Measurements from ENCODE around the gene SERINC5.
"Not testable (repeated sequence)": the region's sequence is repeated elsewhere in the genome, so short reads cannot be mapped to it uniquely, and the experiment has no call there.

Gene SERINC5

DNA sequence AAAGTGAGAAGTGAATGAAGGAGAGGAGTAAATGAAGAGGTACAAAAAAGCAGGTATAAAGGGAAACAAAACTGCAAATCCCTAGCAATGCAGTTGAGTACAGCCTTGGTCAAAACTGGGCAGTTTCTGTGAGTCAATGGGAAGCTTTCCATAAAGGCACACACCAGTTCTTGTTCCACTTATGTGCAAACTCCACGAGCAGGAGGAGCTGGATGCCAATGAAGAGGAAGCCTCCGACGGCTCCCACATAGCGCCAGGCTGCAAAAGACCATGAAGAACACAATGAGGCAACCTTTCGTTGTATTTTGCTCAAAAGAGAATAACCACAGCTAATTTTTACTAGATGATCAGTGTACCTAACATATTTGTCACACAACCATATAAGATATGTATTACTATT, 81.1 kb downstream of the SERINC5 start:
- DNase-seq (ENCODE audit: low read depth in 1 of 2, low spot score in 1 of 2): no peak

GRCh38 chr5:80172067-80172695, 83.7 kb downstream of the SERINC5 start:
- no peak for DNase-seq (ENCODE audit: low read depth in 1 of 2, low spot score in 1 of 2)

DNA sequence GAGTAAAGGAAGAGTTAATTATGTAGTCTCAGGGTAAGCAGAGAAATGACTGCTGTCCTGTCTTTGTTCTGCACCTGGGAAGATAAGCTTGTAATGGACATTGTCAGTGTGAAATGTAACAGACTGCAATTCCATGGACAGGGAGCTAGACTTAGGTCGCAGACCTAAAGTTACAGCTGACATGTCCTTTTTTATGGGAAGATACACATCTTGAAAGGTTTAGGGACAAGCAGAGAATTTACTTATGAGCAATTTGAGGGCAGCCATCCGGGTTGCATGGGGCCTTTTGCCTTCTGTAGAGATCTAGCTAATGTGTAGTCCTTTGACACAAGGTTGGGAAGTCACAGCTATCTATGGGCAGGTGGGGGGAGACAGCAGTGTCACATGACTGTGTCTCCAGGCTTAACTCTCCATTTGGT, 85.7 kb downstream of the SERINC5 start:
- no peak for DNase-seq (ENCODE audit: low read depth in 1 of 2, low spot score in 1 of 2)

DNA sequence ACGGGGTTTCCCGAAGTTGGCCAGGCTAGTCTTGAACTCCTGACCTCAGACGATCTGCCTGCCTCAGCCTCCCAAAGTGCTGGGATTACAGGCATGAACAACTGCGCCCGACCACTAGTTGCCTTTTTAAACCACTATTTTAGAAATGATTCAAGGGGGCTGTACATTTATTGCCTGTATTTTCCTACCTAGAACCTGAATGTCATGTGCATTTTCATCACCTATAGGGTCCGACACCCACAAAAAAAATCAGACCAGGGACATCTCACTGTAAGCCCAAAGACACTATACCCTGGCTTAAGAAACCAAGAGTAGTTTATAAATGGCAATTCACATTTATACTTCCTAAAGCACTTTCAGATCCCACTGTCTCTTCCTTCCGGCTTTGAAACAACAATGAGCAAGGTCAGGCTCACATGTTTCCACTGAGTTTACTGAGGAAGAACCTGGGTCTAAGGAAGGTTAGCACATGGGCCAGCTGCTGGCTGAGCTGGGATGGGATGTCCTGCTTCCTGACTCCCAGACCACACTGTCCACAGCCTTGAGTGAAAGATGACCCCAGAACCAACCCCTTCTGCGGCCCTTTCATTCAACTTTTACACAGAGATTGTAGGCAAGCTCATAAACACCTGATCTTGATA, 87.3 kb downstream of the SERINC5 start:
- no peak for DNase-seq (ENCODE audit: low read depth in 1 of 2, low spot score in 1 of 2)

DNA sequence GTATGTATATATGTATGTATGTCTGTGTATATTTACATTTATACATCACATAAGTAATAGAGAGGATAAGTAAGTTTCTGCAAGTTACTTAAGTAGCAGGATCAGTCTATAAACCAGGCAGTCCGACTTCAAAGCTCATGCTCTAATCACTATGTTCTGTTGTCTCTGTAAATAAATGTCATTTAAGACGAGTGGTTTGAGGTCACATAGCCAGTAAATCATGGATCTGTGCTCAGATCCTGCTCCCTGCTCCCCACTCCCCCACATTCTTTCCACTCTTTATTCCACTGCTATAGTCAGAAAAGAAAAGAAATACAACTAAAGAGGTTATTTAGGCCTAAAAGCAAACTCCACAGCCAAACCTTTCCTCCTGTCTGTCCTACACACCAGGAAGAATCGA, 90.4 kb downstream of the SERINC5 start:
- no peak for DNase-seq (ENCODE audit: low read depth in 1 of 2, low spot score in 1 of 2)

- no peak for DNase-seq (ENCODE audit: low read depth in 1 of 2, low spot score in 1 of 2)
Measured at GRCh38 chr5:80161165-80161564, 94.7 kb downstream of the SERINC5 start.

- DNase-seq (ENCODE audit: low read depth in 1 of 2, low spot score in 1 of 2): no peak
Measured at GRCh38 chr5:80160242-80160641, 95.6 kb downstream of the SERINC5 start.

GRCh38 chr5:80159133-80159815, 96.6 kb downstream of the SERINC5 start:
- DNase-seq (ENCODE audit: low read depth in 1 of 2, low spot score in 1 of 2): no peak

GRCh38 chr5:80156156-80156555, 99.7 kb downstream of the SERINC5 start:
- no peak for DNase-seq (ENCODE audit: low read depth in 1 of 2, low spot score in 1 of 2)

- no peak for DNase-seq (ENCODE audit: low read depth in 1 of 2, low spot score in 1 of 2)
Measured at GRCh38 chr5:80154749-80155148, 101.1 kb downstream of the SERINC5 start.

- DNase-seq (ENCODE audit: low read depth in 1 of 2, low spot score in 1 of 2): not testable (repeated sequence)
Measured at GRCh38 chr5:80154289-80154688, 101.6 kb downstream of the SERINC5 start.

DNA sequence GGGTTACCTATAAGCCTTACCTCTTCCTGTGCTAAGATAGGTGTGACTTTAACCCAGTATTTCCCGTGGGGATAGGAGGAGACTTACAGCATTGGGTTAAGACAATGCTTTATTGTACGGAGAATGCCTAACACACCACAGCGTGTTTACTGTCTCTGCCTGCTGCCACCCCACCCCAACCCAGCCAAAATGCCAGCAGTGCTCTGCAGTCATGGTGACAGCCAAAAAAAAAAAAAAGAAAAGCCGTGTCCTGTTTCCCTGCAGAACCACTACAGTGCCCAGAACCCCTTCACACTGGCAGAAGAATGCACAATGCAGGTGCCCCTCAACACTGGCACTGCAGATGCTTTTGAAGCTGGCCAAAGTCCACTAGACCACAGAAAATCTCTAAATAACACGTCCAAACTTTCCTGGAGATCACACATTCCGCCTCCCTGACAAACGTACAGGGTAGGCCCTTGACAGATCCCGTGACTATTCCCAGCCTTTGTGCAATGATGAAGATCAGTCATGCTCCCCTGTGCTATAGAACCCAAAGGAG, 102.2 kb downstream of the SERINC5 start:
- DNase-seq (ENCODE audit: low read depth in 1 of 2, low spot score in 1 of 2): no peak

- no peak for DNase-seq (ENCODE audit: low read depth in 1 of 2, low spot score in 1 of 2)
Measured at GRCh38 chr5:80152778-80153177, 103.1 kb downstream of the SERINC5 start.

DNA sequence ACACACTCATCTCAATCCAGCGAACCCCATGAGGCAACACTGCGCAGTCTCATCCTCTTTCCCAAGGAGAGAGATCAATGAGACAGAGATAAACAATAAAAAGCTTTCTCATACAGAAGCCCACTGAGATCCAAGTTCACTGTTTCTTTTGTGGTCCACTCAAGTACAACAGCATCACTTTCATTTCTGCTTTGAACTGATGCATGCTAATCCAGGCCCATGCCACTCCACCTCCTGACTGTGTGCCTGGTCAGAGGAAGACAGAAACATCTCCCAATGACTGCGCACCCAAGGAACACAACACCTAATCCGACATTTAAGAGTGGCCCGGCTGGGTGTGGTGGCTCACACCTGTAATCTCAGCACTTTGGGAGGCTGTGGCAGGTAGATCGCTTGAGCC, 104.0 kb downstream of the SERINC5 start:
- DNase-seq (ENCODE audit: low read depth in 1 of 2, low spot score in 1 of 2): no peak

GRCh38 chr5:80150731-80151130, 105.1 kb downstream of the SERINC5 start:
- no peak for DNase-seq (ENCODE audit: low read depth in 1 of 2, low spot score in 1 of 2)

DNA sequence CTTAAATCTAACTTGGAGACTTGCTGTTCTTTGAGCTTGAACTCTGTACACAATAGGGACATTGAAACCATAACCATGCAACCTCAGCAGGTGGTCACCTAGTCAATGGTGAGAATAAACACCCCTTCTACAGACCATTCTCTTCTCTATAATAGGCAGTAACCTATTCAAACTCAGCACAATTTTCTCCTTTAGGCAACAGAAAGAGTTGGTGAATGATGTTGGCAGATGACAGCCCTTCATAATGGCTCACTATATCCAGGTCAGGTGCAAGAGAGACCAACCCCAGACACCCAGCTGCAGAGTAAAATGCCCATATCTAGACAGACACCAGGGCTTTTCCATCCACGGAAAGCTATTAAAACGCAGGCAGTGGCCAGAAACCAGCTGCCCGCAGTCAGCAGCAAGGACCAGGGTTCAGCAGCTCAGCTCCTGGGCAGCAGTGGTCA, 106.7 kb downstream of the SERINC5 start:
- no peak for DNase-seq (ENCODE audit: low read depth in 1 of 2, low spot score in 1 of 2)

- DNase-seq (ENCODE audit: low read depth in 1 of 2, low spot score in 1 of 2): no peak
Measured at GRCh38 chr5:80147119-80147815, 108.6 kb downstream of the SERINC5 start.

GRCh38 chr5:80146046-80146445, 109.8 kb downstream of the SERINC5 start:
- DNase-seq (ENCODE audit: low read depth in 1 of 2, low spot score in 1 of 2): no peak

DNA sequence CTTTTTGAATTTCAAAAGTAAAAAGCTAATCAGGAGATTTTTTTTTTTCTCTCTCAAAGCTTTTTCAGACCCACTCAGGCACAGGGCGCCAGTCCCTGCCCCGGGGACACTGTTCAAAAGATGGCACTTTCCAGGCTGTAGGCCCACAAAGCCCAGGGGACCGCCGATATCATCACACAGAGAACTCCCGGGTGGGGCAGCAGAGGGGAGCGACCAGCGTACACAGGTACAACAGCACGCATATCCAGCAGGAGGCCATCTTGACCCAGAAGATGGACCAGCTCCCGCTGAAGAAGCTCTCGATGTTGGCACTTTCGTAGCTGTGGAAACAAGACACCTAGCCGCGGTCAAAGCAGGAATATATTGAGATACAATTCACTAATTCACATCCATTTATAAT, 112.4 kb downstream of the SERINC5 start:
- no peak for DNase-seq (ENCODE audit: low read depth in 1 of 2, low spot score in 1 of 2)

GRCh38 chr5:80142996-80143395, 112.9 kb downstream of the SERINC5 start:
- DNase-seq (ENCODE audit: low read depth in 1 of 2, low spot score in 1 of 2): no peak

GRCh38 chr5:80141681-80142080, 114.2 kb downstream of the SERINC5 start:
- DNase-seq (ENCODE audit: low read depth in 1 of 2, low spot score in 1 of 2): no peak

Data from activated CD4-positive, alpha-beta T cell treated with anti-CD3 and anti-CD28 coated beads, Interleukin-2, amount 50 U/mL, for 24 hours (primary cell).